Aorta (tissue), 5 donors: Measurements from ENCODE around the gene AGBL4. TPM values are rescaled to one million over a fixed set of nuclear protein-coding genes. Genes with fewer than 3 reads are reported as not detected.

Experiments
- ATAC-seq: fragments of 200-7000 bp; cut with Tn5 transposase; one replicate; pipeline ENCODE4 v1.9.1; 2022; ENCODE audit warnings: moderate library complexity; ENCODE audit not compliant: low FRiP score
- DNase-seq, 2 donors: peaks; one replicate each; pipeline ENCODE4 v3.0.0-alpha.2; 2020
- H3K27ac ChIP-seq, 2 donors: one replicate each; pipeline ENCODE4 v1.5.1; 2013; ENCODE audit warnings: low read length in 2 of 2, mild to moderate bottlenecking in 2 of 2, moderate library complexity in 2 of 2, control low read depth in 1 of 2, inconsistent platforms in 1 of 2, low read depth in 1 of 2
- H3K27me3 ChIP-seq, 2 donors: one replicate each; pipeline ENCODE4 v1.6.1; 2013; ENCODE audit warnings: control low read depth in 1 of 2, low read length in 1 of 2, mild to moderate bottlenecking in 1 of 2, moderate library complexity in 1 of 2; ENCODE audit not compliant: insufficient read depth in 2 of 2, control insufficient read depth in 1 of 2
- H3K36me3 ChIP-seq, 2 donors: one replicate each; pipeline ENCODE4 v1.6.1; 2013; ENCODE audit warnings: control low read depth in 1 of 2, low read length in 1 of 2, mild to moderate bottlenecking in 1 of 2; ENCODE audit not compliant: insufficient read depth in 2 of 2, control insufficient read depth in 1 of 2
- H3K4me1 ChIP-seq, 2 donors: one replicate each; pipeline ENCODE4 v1.6.1; 2013; ENCODE audit warnings: low read length in 2 of 2, control low read depth in 1 of 2, mild to moderate bottlenecking in 1 of 2, moderate library complexity in 1 of 2; ENCODE audit not compliant: insufficient read depth in 2 of 2, control insufficient read depth in 1 of 2
- H3K4me3 ChIP-seq, 2 donors: one replicate each; pipeline ENCODE4 v1.5.1; 2013; ENCODE audit warnings: low read length in 2 of 2, control low read depth in 1 of 2, mild to moderate bottlenecking in 1 of 2
- H3K9me3 ChIP-seq: one replicate; pipeline ENCODE4 v1.6.1; 2013; ENCODE audit warnings: mild to moderate bottlenecking, low read length; ENCODE audit not compliant: control insufficient read depth
- whole genome bisulfite sequencing, 2 donors: extraction: QIAGEN DNeasy Blood & Tissue Kit; methylation state at CpG; one replicate each; pipeline ENCODE4 v1.1.7; 2013; 5-methylcytosine and 5-hydroxymethylcytosine counted together
- intact Hi-C, 2 donors: fragments of 100-400 bp; cut with DNase I; formaldehyde crosslinking; loops; one replicate each; pipeline versions ENCODE4 v1.14.2 to v1.15.0; 2022
- polyA plus RNA-seq, 2 donors: library from polyadenylated mRNA; stranded (reverse); fragments of 200-250 nt; gene quantifications; one replicate each; pipeline ENCODE4 v1.2.3, GENCODE V29; 2013
- total RNA-seq, 2 donors: library from RNA; stranded (reverse); fragmentation: NEBNext Ultra II Directional; extraction: Animal tissue kit (Norgen Biotek cat#: 25700); gene quantifications; one replicate each; pipeline ENCODE4 v1.2.1, GENCODE V29; 2021
- donor health status: healthy with polysubstance abuse.
- donor health status: Bipolar disorder and iron deficiency.
- donor health status: DM: no; HTN: no; CAD: no.
- donor health status: DM: no; HTN: no; CAD: no.
- donor health status: DM: yes; HTN: yes; CAD: no.

Gene AGBL4
- total and polyA plus RNA-seq, 4 donors, result 0.18 TPM; not detected in 3

DNA sequence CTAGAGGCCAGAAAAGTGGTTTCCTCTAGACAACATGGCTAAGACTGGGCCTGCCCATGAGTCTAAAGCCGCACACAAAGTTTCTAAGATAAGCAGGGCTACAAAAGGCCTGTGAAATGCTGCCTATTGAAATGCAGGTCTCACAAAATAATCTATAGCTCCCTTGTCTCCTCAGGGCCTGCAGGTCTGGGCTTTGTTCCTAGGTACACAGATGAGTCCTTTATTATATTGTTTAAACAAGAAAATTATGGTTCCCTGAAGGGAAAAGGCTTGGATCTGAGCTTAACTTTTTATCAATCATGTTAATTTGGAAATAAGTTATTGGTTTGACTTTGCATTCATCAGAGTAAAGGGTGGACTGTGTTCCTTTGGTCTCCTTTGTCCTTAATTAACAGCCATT, 833.6 kb downstream of the AGBL4 start:
- 71% methylated on average over 1 of the region's 1 CpG for WGBS, 2 donors
- Histone ChIP-seq H3K9me3 (peaks cover 2% of the 10 kb centered on the region), H3K4me3 (no peak overlapping the region), H3K4me1 (no peaks in the 10 kb centered on the region), H3K36me3 (no peaks in the 10 kb centered on the region), H3K27me3 (no peaks in the 10 kb centered on the region), H3K27ac (no peak overlapping the region)
- DNase-seq (no peak), ATAC-seq (no peak)
- intact Hi-C loops, result no loop called here

DNA sequence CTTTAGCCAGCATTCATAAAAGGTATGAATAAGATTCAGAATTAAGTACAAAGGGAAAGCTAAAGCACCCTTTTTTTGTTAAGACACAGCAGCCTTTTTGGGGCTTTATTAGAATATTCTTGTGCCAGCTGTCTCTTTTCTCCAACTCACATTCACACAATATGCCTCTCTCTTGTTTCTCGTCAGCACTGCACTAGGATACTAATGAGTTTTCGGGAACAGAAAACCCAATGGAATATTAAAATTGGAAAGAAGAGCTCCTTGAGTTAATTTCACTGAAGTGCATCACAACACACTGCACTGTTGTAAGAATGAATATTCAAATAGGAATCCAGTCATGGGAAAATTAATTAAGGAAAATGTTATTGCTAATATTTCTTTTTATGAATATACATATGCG, 836.7 kb downstream of the AGBL4 start:
- DNase-seq (no peak), ATAC-seq (no peak)
- intact Hi-C loops, result no loop called here
- no peaks in the 10 kb centered on the region for H3K27me3 ChIP-seq
- no peaks in the 10 kb centered on the region for H3K4me1 ChIP-seq
- no peak overlapping the region for H3K4me3 ChIP-seq
- H3K9me3 ChIP-seq, result peaks cover 2% of the 10 kb centered on the region
- H3K36me3 ChIP-seq, result no peaks in the 10 kb centered on the region
- WGBS, 2 donors, result 91 to 92% methylated on average over 3 of the region's 3 CpGs
- H3K27ac ChIP-seq, result no peak overlapping the region

DNA sequence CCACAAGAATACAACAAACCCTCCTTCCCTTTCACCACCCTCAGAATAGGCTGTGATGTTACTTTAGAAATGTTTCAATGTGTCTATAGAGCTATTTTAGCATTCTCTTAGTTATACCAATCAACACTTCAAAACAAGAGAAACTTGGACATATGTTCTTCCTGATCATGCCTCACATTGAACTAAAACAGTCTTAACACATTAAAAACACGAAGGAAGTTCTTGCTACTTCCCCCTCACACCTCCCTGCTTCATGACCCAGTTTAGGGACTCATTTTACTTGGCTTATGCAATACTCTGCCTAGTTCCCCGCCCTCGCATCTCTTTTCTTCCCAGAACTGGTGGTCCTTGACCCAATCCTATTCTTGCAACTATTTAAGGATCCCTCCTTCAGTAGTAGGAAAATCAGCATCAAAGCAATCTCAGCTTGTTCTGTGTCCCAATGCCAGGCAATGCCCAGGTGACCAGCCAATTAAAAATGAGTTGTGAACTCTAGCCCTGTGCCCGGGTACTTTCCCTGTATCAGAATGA, 838.2 kb downstream of the AGBL4 start:
- 76 to 82% methylated on average over 4 of the region's 4 CpGs for WGBS, 2 donors
- Histone ChIP-seq H3K4me3 (no peak overlapping the region), H3K4me1 (no peaks in the 10 kb centered on the region), H3K27me3 (no peaks in the 10 kb centered on the region), H3K9me3 (peaks cover 2% of the 10 kb centered on the region), H3K27ac (no peak overlapping the region), H3K36me3 (no peaks in the 10 kb centered on the region)
- ATAC-seq, result no peak
- intact Hi-C loops, result no loop called here
- no peak for DNase-seq

- DNase-seq, result no peak
Measured at GRCh38 chr1:49183489-49183888, 840.3 kb downstream of the AGBL4 start.

DNA sequence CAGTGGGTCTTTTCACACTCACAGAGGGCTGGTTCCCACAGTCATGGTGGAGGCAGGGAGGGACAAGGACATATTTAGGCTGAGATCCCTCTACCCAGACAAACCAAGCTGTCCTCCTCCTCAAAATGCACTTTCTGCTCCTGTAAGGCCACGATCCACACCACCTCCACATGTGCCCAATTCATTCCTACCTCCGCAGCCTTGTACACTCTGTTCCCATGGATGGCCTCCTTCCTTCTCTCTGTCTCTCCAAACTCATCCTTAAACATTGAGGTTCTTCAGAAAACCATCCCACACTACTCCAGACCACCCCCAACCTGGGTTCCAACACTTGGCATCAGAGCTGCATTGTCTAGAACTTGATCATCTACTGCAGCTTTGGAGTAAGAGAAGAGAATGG, 842.7 kb downstream of the AGBL4 start:
- no peak for DNase-seq
- no peaks in the 10 kb centered on the region for H3K36me3 ChIP-seq
- no peak overlapping the region for H3K4me3 ChIP-seq
- ATAC-seq, result no peak
- WGBS, 2 donors, result 80 to 85% methylated on average over 2 of the region's 2 CpGs
- intact Hi-C loops, result loop anchor here in 1 of 2 donors (2.0 kb wide), 1 partner anchor 20 kb away; no protein-coding TSS in a partner anchor
- H3K9me3 ChIP-seq, result no peaks in the 10 kb centered on the region
- H3K4me1 ChIP-seq, result no peaks in the 10 kb centered on the region
- no peak overlapping the region for H3K27ac ChIP-seq
- H3K27me3 ChIP-seq, result no peaks in the 10 kb centered on the region

More at GRCh38 chr1:49183489-49183888, 840.3 kb downstream of the AGBL4 start:
- H3K9me3 ChIP-seq, result peaks cover 2% of the 10 kb centered on the region
- no peak overlapping the region for H3K4me3 ChIP-seq
- no peak overlapping the region for H3K27ac ChIP-seq
- no peaks in the 10 kb centered on the region for H3K4me1 ChIP-seq
- H3K27me3 ChIP-seq, result no peaks in the 10 kb centered on the region
- no peak for ATAC-seq
- no peaks in the 10 kb centered on the region for H3K36me3 ChIP-seq
- intact Hi-C loops, result no loop called here

GRCh38 chr1:49171941-49172593, 851.7 kb downstream of the AGBL4 start:
- H3K27ac ChIP-seq, result no peak overlapping the region
- H3K4me3 ChIP-seq, result no peak overlapping the region
- no peaks in the 10 kb centered on the region for H3K27me3 ChIP-seq
- H3K9me3 ChIP-seq, result peaks cover 2% of the 10 kb centered on the region
- no peaks in the 10 kb centered on the region for H3K36me3 ChIP-seq
- no peak for ATAC-seq
- intact Hi-C loops, result no loop called here
- WGBS, 2 donors, result 69 to 74% methylated on average over 2 of the region's 2 CpGs
- DNase-seq, result no peak
- H3K4me1 ChIP-seq, result no peaks in the 10 kb centered on the region

DNA sequence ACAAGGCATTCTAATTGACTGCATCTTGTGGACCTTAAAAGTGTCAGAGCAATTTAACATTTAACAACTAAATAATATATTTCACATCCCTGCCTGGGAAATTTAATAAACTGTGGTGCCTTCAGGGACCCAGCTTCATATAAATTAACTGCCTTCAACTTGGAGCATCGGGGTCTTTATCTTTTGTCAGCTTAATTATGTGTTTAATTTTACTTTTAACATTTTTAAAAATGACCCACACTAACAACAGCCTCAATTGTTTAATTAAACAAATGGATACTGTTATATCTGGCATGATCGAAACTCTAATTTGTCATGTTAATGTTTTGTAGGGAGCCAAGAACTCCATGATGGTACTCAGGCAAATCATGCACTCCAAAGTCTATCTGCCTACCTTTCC, 857.7 kb downstream of the AGBL4 start:
- 69% methylated on average over 2 of the region's 2 CpGs for WGBS, 2 donors
- no peak overlapping the region for H3K4me3 ChIP-seq
- DNase-seq (no peak), ATAC-seq (no peak)
- H3K36me3 ChIP-seq, result no peaks in the 10 kb centered on the region
- intact Hi-C loops, result no loop called here
- no peaks in the 10 kb centered on the region for H3K4me1 ChIP-seq
- peaks cover 2% of the 10 kb centered on the region for H3K9me3 ChIP-seq
- no peaks in the 10 kb centered on the region for H3K27me3 ChIP-seq
- no peak overlapping the region for H3K27ac ChIP-seq

DNA sequence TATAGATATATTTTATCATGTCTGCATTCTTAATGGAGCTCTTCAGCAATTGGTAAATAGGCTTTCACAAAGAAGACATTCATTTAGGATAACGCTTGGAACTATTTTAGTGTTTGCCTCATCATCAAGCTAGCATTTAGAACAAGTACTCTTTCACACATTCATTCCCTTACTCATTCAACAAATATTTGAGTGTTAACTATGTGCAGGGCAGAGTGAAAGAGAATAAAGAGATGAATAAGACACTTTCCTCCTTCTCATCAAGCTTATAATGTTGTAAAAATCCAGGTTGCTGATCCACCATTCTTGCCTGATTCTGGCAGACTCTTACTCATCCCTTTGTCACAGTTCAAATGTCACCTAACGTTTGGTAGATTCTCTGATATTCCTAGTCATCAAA, 860.7 kb downstream of the AGBL4 start:
- Histone ChIP-seq H3K27ac (no peak overlapping the region), H3K9me3 (peaks cover 1% of the 10 kb centered on the region), H3K4me1 (no peaks in the 10 kb centered on the region), H3K4me3 (no peak overlapping the region), H3K27me3 (no peaks in the 10 kb centered on the region), H3K36me3 (no peaks in the 10 kb centered on the region)
- no peak for DNase-seq
- intact Hi-C loops, result no loop called here
- no peak for ATAC-seq
- 61 to 70% methylated on average over 2 of the region's 2 CpGs for WGBS, 2 donors

- ATAC-seq, result no peak
- intact Hi-C loops, result loop anchor here in 1 of 2 donors (2.0 kb wide), 1 partner anchor 20 kb away; no protein-coding TSS in a partner anchor
- 74% methylated on average over 6 of the region's 6 CpGs for WGBS, 2 donors
- no peak overlapping the region for H3K27ac ChIP-seq
- DNase-seq, result no peak
- H3K9me3 ChIP-seq, result peaks cover 1% of the 10 kb centered on the region
- H3K4me3 ChIP-seq, result no peak overlapping the region
- H3K4me1 ChIP-seq, result no peaks in the 10 kb centered on the region
- no peaks in the 10 kb centered on the region for H3K36me3 ChIP-seq
- H3K27me3 ChIP-seq, result no peaks in the 10 kb centered on the region
Measured at GRCh38 chr1:49160677-49161076, 863.1 kb downstream of the AGBL4 start.
